Measurements from ENCODE around the gene FAM120C.

Gene FAM120C

GRCh38 chrX:54134269-54134668, 48.8 kb downstream of the FAM120C start:
- DNase-seq, result no peak

GRCh38 chrX:54116391-54116790, 66.7 kb downstream of the FAM120C start:
- no peak for DNase-seq

- DNase-seq, result peak; percentile 66
Measured at GRCh38 chrX:54093571-54093970, 89.5 kb downstream of the FAM120C start.

DNA sequence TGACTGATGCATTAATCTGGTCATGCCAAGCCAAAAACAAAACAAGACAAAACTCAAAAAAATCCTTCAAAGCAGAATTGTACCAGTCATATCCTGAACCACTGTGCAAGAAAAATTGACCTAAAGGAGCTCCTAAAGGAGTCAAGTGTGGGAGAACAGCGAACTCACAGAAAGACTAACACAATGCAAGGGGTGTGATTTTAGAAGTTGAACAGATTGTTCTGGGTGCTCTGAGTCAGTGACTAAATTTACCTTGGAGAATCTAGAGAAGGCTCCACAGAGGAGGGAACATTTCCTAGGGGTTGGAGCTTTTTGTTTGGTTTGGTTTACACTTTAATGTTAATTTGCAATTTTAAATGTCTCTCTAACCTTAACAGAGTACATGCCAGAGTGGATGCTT, 89.9 kb downstream of the FAM120C start:
- no peak for DNase-seq

DNA sequence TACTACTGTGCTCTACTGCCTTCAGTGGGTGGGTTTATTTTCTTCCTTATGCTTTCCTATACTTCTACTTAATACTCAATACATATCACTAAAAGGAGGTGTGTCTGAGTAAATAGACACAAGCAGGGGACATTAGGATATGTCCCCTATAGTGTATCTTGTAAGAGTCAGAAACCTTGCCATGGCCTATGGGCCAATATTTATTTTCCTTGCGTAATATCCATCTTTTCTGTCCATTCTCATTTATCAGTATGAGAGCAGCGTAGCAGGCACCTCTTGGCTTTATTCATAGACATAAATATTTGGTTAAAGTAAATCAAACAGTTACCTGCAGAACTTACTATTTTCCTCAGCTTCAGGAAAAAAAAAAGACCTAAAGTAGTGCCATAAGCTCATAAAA, 92.2 kb downstream of the FAM120C start:
- DNase-seq, result no peak

DNA sequence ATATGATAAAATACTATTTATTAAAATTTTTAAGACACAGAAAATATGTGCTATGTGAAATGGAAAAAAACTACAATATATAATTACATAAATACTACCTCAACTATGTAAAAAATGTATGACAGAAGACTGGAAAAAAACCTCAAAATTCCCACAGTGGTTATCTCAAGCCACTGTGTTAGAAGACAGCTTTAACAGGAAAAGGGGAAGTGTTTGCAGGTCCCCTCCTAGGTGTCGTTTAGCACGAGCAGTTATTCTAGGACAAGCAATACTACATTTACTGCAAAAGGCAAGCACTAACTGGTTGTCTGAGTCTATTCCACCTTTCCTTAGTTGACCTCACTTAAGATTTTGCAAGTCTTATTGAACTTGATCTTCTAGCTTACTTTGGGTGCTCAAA, 93.9 kb downstream of the FAM120C start:
- no peak for DNase-seq

GRCh38 chrX:54087661-54088060, 95.4 kb downstream of the FAM120C start:
- no peak for DNase-seq

DNA sequence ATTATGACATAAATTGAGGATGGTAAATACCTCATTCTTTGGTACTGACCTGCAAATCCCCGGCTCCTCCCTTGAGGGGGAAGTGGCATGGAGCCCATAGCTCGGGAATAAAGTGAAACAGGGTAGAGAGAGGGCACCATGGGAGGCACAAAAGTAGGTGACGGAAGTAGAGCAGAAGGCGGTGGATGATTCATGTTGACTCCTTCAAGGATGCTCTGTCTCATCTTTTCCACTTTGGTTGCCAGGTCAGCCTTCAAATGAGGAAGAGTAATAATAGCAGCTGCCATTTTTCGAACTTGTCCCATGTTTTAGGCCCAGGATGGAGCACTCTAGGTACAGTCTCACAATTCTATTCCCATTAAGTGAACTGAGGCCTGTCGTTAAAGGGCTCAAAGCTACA, 97.4 kb downstream of the FAM120C start:
- no peak for DNase-seq

DNA sequence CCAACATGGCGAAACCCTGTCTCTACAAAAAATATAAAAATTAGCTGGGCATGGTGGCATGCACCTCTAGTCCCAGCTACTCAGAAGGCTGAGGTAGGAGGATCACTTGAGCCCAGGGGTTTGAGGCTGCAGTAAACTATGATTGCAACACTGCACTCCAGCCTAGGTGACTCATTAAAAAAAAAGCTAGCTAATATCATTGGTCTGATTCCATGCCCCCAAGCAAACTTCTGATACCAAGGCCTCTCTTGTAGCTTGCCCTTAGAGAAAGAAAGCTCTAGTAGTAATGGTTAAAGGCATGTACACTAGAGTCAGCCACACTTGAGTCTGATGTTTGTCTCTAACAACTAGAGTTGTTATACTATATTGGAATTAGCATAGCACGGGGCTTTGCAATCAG, 106.2 kb downstream of the FAM120C start:
- peak; percentile 38 for DNase-seq

DNA sequence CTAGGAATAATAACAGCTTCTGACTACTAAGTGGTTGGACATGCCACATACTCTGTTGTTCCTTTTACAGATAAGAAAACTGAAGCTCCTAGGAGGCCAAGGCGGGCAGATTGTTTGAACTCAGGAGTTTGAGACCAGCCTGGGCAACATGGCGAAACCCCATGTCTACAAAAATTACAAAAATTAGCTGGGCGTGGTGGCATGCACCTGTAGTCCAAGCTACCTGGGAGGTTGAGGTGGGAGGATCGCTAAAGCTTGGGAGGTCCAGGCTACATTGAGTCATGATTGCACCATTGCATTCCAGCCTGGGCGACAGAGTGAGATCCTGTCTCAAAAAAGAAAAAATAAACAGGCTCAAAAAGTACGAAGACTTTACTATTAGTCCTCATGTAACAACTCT, 108.2 kb downstream of the FAM120C start:
- no peak for DNase-seq

DNA sequence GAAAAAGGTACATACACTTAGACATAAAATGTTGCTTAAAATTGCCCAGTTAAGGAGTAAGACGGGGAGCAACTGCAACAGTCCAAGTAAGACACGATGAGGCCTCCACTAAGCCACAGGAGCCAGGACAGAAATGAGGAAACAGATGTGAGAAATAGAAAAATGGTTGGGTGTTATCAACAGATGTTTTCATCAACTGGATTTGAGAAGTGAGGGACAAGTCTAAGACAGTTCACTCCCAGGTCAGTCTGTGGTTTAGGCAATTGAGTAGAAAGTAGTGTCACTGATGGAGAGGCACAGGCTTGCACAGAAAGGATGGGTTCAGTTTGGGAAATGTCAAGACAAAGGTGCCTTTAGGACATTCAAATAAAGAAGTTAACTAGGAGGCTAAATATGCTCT, 115.3 kb downstream of the FAM120C start:
- no peak for DNase-seq

GRCh38 chrX:54066841-54067240, 116.2 kb downstream of the FAM120C start:
- DNase-seq, result peak; percentile 23

DNA sequence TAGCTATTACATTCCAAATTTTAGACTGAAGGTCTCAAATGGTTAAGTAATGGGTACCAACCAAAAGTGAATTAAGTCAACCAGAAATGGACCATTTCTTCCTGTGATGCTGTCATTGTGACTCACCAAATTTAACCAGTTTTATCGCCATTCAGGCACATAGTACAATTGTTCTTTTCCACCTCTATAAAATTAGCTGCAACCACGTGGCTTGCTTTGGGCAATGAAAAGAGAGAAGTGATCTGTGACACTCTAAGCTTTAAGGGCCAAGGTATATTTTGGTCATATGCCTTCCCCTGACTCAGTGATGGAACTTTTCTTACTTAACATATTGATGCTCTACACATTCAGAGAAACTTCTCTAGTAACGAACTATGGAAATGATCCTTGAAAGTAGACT, 118.5 kb downstream of the FAM120C start:
- DNase-seq, result no peak

DNA sequence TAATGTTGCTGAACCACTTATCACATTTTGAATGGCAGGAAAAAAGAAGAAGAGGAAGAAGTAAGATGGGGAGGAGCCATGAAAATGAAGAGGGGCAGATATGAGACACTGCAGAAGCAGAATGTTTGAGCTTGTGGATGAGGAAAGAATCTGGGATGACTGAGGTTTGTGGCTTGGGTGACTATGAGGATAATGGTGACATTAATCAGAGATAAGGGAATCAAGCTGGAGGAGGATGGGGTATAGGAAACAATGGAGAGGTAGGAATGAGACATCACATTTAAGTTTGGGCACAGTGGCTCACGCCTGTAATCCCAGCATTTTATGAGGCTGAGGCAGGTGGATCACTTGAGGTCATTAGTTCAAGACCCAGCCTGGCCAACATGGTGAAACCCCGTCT, 119.7 kb downstream of the FAM120C start:
- no peak for DNase-seq

DNA sequence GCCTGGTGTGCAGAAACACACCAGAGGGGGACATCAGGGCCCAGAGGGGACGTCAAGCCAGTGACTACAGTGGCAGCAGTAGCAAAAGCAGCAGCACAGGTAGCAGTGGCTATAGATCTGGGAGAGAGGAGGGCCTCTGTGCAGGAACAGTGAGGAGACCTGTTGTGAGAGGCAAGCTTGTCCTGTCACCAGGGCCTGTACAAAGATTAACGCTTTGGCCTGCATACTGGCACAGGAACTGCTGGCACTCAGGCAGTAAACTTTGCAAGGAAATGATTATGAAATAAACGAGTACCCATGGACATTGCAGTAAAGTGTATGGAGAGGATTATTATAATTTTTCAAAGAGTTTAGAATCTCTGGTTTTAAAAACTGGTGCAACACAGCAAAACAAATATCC, 133.3 kb downstream of the FAM120C start:
- no peak for DNase-seq

- DNase-seq, result no peak
Measured at GRCh38 chrX:54048412-54048811, 134.6 kb downstream of the FAM120C start.

DNA sequence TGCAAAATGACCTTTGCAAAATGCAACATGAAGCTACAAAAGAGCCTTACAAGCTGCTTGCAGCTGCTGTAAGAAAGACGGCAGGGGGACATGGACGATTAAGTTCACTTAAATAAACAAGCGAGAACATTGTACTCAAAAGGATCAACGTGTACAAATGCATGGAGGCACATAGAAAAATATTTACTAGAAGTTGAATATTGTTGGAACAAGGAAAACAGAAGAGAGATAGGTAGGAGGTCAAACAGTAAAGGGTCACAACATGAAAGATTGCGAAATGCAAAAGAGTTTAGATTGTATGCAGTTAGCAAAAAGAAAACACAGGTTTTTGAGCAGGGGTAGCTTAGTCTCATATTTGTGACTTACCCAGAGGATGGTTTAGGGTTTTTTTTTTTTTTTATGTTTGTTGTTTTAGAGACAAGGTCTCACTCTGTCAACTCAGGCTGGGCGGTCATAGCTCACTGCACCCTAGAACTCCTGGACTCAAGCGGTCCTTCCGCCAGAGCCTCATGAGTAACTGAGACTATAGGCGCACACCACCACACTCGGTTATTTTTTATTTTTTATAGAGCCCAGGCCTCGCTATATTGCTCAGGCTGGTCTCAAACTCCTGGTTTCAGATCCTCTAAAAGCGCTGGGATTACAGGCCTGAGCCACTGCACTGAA, 137.4 kb downstream of the FAM120C start:
- DNase-seq, result no peak

DNA sequence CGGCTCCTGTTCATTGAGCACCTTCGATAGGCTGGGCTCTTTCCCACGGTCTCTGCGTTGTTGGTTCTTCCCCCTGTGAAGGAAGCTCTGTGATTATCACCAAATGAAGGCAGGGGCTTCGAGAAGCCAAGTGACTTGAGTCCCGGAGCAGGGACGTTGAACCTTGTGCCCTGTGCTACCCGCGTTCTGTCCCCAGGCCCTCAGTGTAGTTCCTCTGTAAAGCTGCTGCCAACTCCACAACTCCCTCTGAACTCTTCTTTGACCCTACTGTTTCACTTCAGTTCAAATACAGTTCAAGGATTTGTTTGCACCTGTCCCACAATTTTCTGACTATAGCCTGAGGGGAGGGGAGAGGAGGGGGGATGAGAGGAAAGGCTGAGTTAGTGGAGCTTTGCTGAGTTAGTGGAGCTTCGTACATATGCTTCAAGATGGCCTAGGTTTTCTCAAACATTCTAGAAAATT, 138.1 kb downstream of the FAM120C start:
- no peak for DNase-seq

- DNase-seq, result peak; percentile 95
Measured at GRCh38 chrX:54044126-54044876, 138.8 kb downstream of the FAM120C start, which contains the start of gene PHF8. PHF8 (minus strand) TSS chrX:54044473; CDS start chrX:54042728, 1,745 bp downstream.

DNA sequence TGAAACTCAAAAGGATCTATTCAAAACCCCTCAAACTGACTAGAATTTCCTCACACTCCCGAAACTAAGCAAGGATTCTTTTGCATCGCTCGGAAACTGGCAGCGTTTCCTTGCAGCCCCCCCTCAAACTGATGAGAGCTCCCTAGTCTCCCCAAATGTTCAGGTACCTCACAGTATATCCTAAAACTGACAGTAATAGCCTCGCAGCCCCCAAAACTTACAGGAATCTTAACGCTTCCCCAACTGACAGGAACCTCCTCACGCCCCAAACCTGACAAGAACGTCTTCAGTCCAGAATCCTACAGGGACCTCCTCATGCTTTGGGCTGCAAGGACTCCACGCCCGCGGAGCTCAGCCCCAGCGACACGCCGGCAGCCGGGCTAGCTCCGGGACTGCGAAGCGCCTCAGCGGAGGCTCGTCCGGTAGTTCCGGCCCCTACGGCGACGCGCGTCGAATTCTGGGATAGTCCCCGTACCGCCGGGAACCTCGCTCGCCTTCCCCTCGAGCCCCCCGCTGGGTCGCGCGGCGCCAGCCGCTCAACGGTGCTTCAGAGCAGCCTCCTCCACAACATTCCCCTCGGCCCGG, 139.4 kb downstream of the FAM120C start:
- DNase-seq, result no peak

GRCh38 chrX:54043056-54043455, 140.0 kb downstream of the FAM120C start:
- DNase-seq, result no peak

DNA sequence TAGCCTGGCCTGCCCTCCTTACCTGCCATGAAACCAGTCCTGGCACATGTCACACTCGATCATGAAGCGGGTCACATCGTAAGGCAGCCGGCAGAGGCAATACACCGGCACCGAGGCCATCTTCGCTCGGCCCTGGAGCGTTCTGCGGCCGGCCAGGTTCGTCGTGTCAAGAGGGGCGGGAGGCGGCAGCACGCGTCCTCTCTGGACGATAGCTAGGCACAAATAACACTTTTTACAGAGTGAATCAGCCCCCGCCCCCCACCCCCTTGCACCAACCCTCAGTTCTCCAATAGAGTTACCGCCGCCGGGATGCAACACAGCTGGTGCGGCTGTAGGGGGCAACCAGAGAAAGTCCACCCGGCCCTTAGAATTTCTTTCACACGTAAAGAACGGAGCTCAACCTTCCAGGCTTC, 140.4 kb downstream of the FAM120C start:
- DNase-seq, result peak; percentile 70

DNA sequence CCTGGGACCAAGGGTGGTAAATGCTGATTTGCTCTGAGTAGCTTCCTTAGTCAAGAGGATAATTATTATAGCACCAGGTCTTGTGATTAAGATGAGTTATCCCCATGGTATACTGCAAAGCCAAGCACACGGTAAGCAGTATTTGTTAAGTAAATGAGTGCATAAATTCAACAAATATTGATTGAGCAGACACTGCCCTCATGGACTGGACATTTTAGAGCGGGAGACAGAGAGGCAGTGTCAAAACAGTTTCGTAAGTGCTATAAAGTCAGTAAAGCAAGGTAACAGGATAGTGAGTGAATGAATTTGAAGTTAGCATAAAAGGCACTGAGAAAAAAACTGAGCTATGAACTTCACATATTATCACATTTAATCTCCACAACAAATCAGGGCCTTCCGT, 152.7 kb downstream of the FAM120C start:
- no peak for DNase-seq

GRCh38 chrX:54029529-54030143, 153.4 kb downstream of the FAM120C start:
- no peak for DNase-seq

Data from fibroblast of skin of right quadriceps (primary cell).